Upper lobe of left lung (tissue), 4 donors: ENCODE results near the gene IGHMBP2.

Experiments
- CTCF ChIP-seq, 6 experiments: fragments of 450-650 bp in 4 of 6; fragments of 200-600 bp in 2 of 6; sonication (generic) in 2 of 6; IDR thresholded peaks; one replicate each; pipeline ENCODE4 v1.5.1; 2016 to 2019; ENCODE audit warnings: antibody characterized with exemption in 6 of 6
- EP300 ChIP-seq, 4 donors: sonication (generic); formaldehyde crosslinking; IDR thresholded peaks; one replicate each; pipeline ENCODE4 v1.5.1; 2017; ENCODE audit warnings: antibody characterized with exemption in 4 of 4, control low read depth in 2 of 4
- POLR2A ChIP-seq, 4 donors: fragments of 450-650 bp; IDR thresholded peaks; one replicate each; pipeline ENCODE4 v1.5.1; 2016 to 2017; ENCODE audit warnings: antibody characterized with exemption in 4 of 4, mild to moderate bottlenecking in 2 of 4

DNA sequence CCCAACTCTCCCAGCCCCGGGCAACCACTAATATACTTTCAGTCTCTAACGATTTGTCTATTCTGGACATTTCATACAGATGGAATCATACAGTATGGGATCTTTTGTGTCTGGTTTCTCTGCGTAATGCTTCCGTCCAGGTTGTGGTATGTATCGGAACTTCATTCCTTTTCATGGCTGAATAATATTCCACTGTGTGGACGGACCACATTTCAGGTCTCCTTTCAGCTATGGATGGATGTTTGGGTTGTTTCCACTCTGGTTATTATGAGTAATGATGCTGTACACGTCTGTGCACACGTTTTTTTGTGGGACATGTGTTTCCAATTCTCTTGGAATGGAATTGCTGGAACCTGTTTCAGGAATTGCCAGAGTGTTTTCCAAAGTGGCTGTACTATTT lies 44.6 kb upstream of the IGHMBP2 start:
- TF ChIP-seq EP300 (IDR thresholded peaks at IDR 0.05): no peak
- no peak for TF ChIP-seq CTCF (IDR thresholded peaks at IDR 0.05)
- no peak for TF ChIP-seq POLR2A (IDR thresholded peaks at IDR 0.05)
